ENCODE data around the gene IGSF21.

GRCh38 chr1:18238190-18238589 lies 130.6 kb downstream of the IGSF21 start:
- TF ChIP-seq RARB (CRISPR knock-in tag; IDR thresholded peaks at IDR 0.05) (no peak), ESRRG (CRISPR knock-in tag; IDR thresholded peaks at IDR 0.05) (no peak), ZC3H10 (CRISPR knock-in tag; IDR thresholded peaks at IDR 0.05) (no peak), ISL1 (CRISPR knock-in tag; IDR thresholded peaks at IDR 0.05) (no peak), TCF4 (CRISPR knock-in tag; IDR thresholded peaks at IDR 0.05; ENCODE audit: borderline replicate concordance) (no peak), PATZ1 (CRISPR knock-in tag; IDR thresholded peaks at IDR 0.05; ENCODE audit: borderline replicate concordance) (no peak), ARNTL (CRISPR knock-in tag; IDR thresholded peaks at IDR 0.05; ENCODE audit: borderline replicate concordance, low read depth) (no peak), BACH2 (CRISPR knock-in tag; IDR thresholded peaks at IDR 0.05; ENCODE audit: borderline replicate concordance) (no peak), CSRNP3 (CRISPR knock-in tag; IDR thresholded peaks at IDR 0.05) (no peak), POU6F1 (CRISPR knock-in tag; IDR thresholded peaks at IDR 0.05; ENCODE audit: borderline replicate concordance, low read depth) (no peak), ZFP30 (CRISPR knock-in tag; IDR thresholded peaks at IDR 0.05) (no peak), SNAI2 (CRISPR knock-in tag; IDR thresholded peaks at IDR 0.05) (no peak), TSHZ2 (CRISPR knock-in tag; IDR thresholded peaks at IDR 0.05) (no peak), CSDC2 (CRISPR knock-in tag; IDR thresholded peaks at IDR 0.05) (no peak)

All from SK-N-SH treated with all-trans-retinoic acid at 6 μM for 48 hours (cell line).